COLO668 (cell line): ENCODE measurements around the gene KBTBD13.
"Not testable (repeated sequence)": the region's sequence is repeated elsewhere in the genome, so short reads cannot be mapped to it uniquely, and the experiment has no call there.

Experiments used
- DNase-seq: peaks from one replicate; lab custom pipeline; 2025; ENCODE audit not compliant: unreplicated experiment; lab: John Stamatoyannopoulos, UW

Gene KBTBD13

GRCh38 chr15:65068403-65068788 is 8.2 kb upstream of the KBTBD13 start:
- DNase-seq, result no peak

- no peak for DNase-seq
Measured at GRCh38 chr15:65069179-65069578, 7.4 kb upstream of the KBTBD13 start.

GRCh38 chr15:65069779-65070546 is 6.6 kb upstream of the KBTBD13 start:
- no peak for DNase-seq

- DNase-seq, result no peak
Measured at GRCh38 chr15:65071381-65071811, 5.2 kb upstream of the KBTBD13 start.

GRCh38 chr15:65072027-65072426 is 4.5 kb upstream of the KBTBD13 start:
- no peak for DNase-seq

GRCh38 chr15:65072617-65073016 is 3.9 kb upstream of the KBTBD13 start:
- no peak for DNase-seq

GRCh38 chr15:65074946-65075345 is 1.6 kb upstream of the KBTBD13 start:
- DNase-seq, result not testable (repeated sequence)

- not testable (repeated sequence) for DNase-seq
Measured at GRCh38 chr15:65075607-65076395, 745 bp upstream of the KBTBD13 start.

GRCh38 chr15:65077291-65077980 is 890 bp downstream of the KBTBD13 start:
- no peak for DNase-seq

GRCh38 chr15:65077981-65078352 is 1.4 kb downstream of the KBTBD13 start:
- peak; percentile 54 for DNase-seq

- DNase-seq, result no peak
Measured at GRCh38 chr15:65079580-65079979, 3.0 kb downstream of the KBTBD13 start.

GRCh38 chr15:65081270-65081669 is 4.7 kb downstream of the KBTBD13 start:
- no peak for DNase-seq

GRCh38 chr15:65081758-65082157 is 5.2 kb downstream of the KBTBD13 start:
- DNase-seq, result no peak

GRCh38 chr15:65082303-65082953 is 5.9 kb downstream of the KBTBD13 start:
- no peak for DNase-seq

- no peak for DNase-seq
Measured at GRCh38 chr15:65083262-65083701, 6.7 kb downstream of the KBTBD13 start.

- no peak for DNase-seq
Measured at GRCh38 chr15:65084500-65085206, 8.1 kb downstream of the KBTBD13 start.

- DNase-seq, result no peak
Measured at GRCh38 chr15:65085207-65085753, 8.7 kb downstream of the KBTBD13 start.

- DNase-seq, result peak; percentile 37
Measured at GRCh38 chr15:65085990-65086679, 9.6 kb downstream of the KBTBD13 start.

- no peak for DNase-seq
Measured at GRCh38 chr15:65086680-65087111, 10.2 kb downstream of the KBTBD13 start.

- no peak for DNase-seq
Measured at GRCh38 chr15:65087411-65087810, 10.9 kb downstream of the KBTBD13 start.
